Measurements from ENCODE around the gene HEBP2. TPM values are rescaled to one million over a fixed set of nuclear protein-coding genes. Genes with fewer than 3 reads are reported as not detected.

HEBP2 gene
- total and polyA plus RNA-seq, 2 donors (not counting 3 experiments of a cell fraction or from before 2014, with no cell fraction given) = 22.5 to 75.3 TPM

GRCh38 chr6:138443979-138444378, 40.0 kb downstream of the HEBP2 start:
- intact Hi-C loops (cut with micrococcal nuclease) = no loop called here
- dilution Hi-C loops (cut with MboI; ENCODE audit: extremely low pct_ligation_motif_present, low sequenced_read_pairs) = no loop called here
- TF ChIP-seq JUN (IDR thresholded peaks at IDR 0.05; ENCODE audit: borderline replicate concordance, insufficient read depth, insufficient read length, low read depth) = no peak
- no peak for TF ChIP-seq CTCF (IDR thresholded peaks at IDR 0.05; ENCODE audit: extremely low read depth in 1 of 2, insufficient read depth in 1 of 2, low read depth in 1 of 2, low read length in 2 of 2)
- no peak for TF ChIP-seq POLR2AphosphoS5 (IDR thresholded peaks at IDR 0.05; ENCODE audit: insufficient read depth, low read depth, low read length)
- no peak for TF ChIP-seq EZH2 (IDR thresholded peaks at IDR 0.05; ENCODE audit: borderline replicate concordance, low read depth, low read length, severe bottlenecking)
- no peak for TF ChIP-seq FOS (IDR thresholded peaks at IDR 0.05; ENCODE audit: borderline replicate concordance, insufficient read depth, low read length)
- no peak for TF ChIP-seq GATA2 (IDR thresholded peaks at IDR 0.05; ENCODE audit: insufficient read depth, insufficient read length, low read depth, low read length)
- TF ChIP-seq POLR2A (IDR thresholded peaks at IDR 0.05; ENCODE audit: low read depth, low read length) = no peak
- no peak for TF ChIP-seq MYC (IDR thresholded peaks at IDR 0.05; ENCODE audit: low read depth, low read length)
- no peak for TF ChIP-seq MAX (IDR thresholded peaks at IDR 0.05; ENCODE audit: insufficient read depth, insufficient read length)
- H3K4me3 ChIP-seq (replicated peaks in 1 of 3; ENCODE audit: insufficient read depth in 1 of 3, low read depth in 1 of 3, low read length in 3 of 3) = no peak overlapping the region
- H3K4me2 ChIP-seq (ENCODE audit: insufficient read depth, low read length) = no peak overlapping the region
- no peak overlapping the region for H3K27ac ChIP-seq (ENCODE audit: insufficient read depth, low read depth, low read length)
- CTCF ChIA-PET = interaction anchor here (1.1 to 1.8 kb wide), 2 partner anchors 12 to 15 kb away, joined by 5 to 8 read pairs; no protein-coding TSS in a partner anchor
- no peak overlapping the region for H2AFZ ChIP-seq (ENCODE audit: low read depth, low read length)
- no peaks in the 10 kb centered on the region for H3K9me3 ChIP-seq (replicated peaks; ENCODE audit: control insufficient read depth, insufficient read depth, low read length)
- H3K9me1 ChIP-seq (replicated peaks; ENCODE audit: control insufficient read depth, extremely low read depth, insufficient read depth, low read length) = no peaks in the 10 kb centered on the region
- POLR2A ChIA-PET = no interaction called here
- no peak for FAIRE-seq
- H3K79me2 ChIP-seq (ENCODE audit: control insufficient read depth, insufficient read depth, low read length) = peaks cover 7% of the 10 kb centered on the region
- peaks cover 5 to 16% of the 10 kb centered on the region in 2 experiments for H3K36me3 ChIP-seq (ENCODE audit: control insufficient read depth in 2 of 2, extremely low read depth in 1 of 2, insufficient read depth in 2 of 2, low read length in 2 of 2)
- H3K9ac ChIP-seq (replicated peaks; ENCODE audit: extremely low read depth, insufficient read depth, low read length) = no peak overlapping the region
- no peaks in the 10 kb centered on the region for H3K27me3 ChIP-seq (ENCODE audit: control insufficient read depth in 2 of 2, insufficient read depth in 2 of 2, low read length in 2 of 2)
- H4K20me1 ChIP-seq (replicated peaks; ENCODE audit: control insufficient read depth, extremely low read depth, insufficient read depth, low read length) = no peaks in the 10 kb centered on the region
- no peaks in the 10 kb centered on the region for H3K4me1 ChIP-seq (ENCODE audit: control insufficient read depth, extremely low read depth, insufficient read depth, low read length)
- DNase-seq (ENCODE audit: low read depth, low spot score) = no peak
- no TSS peak for BruUV-seq (replicated peaks)

Data from endothelial cell of umbilical vein (primary cell).